HG03097 (cell line): ENCODE results near the gene RTN4RL1.
"Not testable (repeated sequence)": the region's sequence is repeated elsewhere in the genome, so short reads cannot be mapped to it uniquely, and the experiment has no call there.

Experiments used
- ATAC-seq: cut with Tn5 transposase; IDR thresholded peaks from one replicate; pipeline ENCODE4 v1.9.1; 2021; ENCODE audit not compliant: unreplicated experiment, low FRiP score

RTN4RL1 gene

DNA sequence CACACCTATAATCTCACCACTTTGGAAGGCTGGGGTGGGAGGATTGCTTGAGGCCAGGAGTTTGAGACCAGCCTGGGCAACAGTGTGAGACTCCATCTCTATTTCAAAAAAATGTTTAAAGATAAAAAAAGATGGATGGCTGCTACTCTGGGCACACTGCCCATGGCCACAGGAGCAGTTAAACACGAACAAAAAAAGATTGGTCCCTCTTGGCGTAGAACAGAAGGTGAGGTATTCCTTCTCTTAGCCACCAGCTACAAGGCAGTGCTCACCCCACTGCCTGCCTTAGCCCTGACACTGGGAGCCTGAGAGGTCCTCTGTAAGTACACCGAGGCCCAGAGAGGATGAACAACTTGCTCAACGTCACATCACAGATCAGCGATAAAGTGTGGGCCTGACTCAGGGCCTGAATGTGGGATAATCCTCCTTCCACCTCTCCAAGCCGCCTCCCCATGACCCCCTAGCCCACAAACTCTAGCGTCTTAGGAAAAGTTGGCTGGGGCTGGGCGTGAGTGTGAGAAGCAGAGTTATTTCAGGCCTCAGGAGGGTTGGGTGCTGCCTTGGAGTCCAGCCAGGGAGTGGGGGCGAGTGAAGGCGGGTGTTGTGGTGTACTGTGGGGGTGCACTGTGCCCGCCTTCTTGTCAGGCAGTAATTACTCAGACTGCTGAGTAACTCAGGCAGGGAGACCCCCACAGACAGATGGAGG lies 2.5 kb upstream of the RTN4RL1 start:
- ATAC-seq = no peak

DNA sequence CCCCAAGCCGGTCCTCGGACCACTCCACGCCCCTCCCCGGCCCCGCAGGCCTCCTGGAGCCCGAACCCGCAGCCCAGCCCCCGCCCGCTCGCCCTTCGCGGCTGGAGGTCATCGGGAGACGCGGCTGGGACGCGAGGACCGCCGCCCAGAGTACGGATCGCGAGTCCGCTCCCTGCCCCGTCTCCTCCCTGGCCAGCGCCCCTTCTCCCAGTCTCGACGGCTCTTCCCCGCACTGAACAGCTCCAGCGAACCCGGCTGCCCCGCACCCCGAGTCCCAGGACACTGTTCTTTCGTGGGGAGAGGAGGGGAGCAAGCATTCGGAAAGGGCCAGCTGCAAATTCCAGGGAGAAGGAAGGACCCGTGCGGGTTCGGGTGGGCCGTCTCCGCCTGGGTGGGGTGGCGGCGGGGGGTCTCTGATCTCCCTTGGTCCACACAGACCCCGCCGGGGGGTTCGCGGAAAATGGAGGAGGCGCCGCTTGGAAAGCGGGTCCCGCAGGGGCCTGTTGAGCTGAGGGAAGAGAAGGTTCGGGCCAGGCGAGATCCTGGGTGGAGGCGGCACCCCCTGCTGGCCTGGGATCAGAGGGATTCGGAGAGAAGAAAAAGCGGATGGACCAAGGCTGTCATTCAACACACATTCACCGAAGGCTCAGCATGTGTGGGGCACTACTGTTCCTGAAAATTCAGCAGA lies 632 bp upstream of the RTN4RL1 start:
- ATAC-seq = no peak

DNA sequence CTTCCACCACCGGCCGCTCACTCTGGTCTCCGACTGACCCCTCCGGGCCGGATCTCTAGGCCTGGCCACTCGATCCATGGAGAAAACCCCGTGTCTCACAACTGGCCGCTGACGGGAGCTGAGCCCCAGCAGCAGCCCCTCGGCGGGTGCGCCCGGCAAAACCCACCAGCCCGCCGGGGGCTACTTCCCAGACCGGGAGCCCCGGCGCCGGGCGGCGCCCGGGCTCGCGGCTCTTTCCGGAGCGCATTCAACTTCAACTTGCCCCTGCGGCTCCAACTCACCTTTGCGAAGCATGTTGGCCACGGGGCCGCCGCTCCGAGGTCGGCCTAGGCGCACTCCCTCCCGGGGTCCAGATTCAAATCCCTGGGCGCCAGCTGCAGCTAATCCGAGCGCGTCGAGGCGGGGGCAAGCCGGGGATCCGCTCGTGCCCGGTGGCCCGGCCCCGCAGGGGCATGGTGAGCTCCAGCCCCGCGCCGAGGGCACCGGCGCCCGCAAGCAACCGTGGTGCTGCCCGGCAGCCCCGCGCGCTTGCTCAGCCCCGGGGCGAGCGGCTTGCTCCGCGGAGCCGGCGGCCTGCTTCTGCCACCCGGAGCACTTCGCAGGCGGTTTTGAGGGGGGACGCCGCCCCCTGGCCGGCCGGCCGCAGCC lies 438 bp downstream of the RTN4RL1 start:
- no peak for ATAC-seq

DNA sequence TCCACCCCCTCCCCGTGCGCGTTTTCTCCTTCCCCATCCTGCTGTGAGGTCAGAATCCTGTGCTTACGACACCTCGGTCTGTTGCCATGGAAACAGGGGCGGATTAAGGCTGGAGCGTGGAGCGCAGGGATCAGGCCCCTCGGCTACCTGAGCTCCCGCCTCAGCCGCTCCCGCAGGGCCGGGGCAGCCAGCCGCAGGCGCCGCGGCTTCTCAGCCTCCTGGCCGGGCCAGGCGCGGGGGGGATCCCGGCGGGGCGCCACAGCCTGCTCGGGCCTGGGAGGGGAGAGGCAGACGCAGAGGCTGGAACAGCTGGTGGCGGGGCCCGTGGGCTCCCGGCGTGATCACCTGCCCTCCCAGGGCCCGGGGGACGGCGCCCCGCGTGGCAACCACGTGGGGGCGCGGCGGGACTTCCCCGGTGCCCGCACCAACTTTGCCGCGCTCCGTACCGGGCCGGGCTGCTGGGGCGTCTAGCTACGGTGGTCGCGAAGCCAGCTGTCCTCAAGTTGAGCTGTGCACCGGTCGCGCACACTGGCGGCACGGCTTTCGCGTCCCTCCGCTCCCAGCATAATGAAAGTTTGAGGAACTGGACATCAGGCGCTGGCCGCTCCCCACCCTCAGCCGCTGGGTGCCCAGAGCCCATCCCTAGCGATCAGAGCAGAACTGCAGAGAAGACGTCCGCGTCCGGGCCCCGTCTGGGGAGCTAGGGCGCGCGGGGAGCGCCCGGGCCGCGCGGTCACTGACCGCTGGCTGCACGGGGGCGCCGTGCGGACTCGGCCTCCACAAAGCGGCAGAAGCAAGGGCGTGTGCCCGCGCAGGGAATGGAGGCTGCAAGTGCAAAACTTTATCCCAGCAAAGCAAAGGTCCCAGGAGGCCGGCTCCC lies 1.2 kb downstream of the RTN4RL1 start:
- no peak for ATAC-seq

DNA sequence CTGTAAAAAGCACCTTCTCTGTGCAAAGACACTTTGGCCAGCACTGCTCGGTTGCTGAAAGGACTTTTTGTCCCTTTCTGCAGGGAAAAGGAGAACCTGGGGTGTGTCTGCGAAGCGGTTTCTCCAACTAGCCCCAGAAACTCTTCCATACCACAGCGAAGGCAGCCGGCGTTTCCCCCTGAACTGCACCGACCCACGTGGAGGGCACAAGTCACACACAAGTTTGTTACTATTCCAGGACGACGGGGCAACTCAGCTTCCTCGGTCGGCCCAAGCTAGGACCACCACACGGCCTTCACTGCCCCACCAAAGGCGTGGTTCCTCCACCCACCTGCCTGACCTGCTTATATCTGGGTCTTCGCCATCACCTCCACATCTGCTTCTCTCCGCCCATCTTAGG lies 1.9 kb downstream of the RTN4RL1 start:
- no peak for ATAC-seq

DNA sequence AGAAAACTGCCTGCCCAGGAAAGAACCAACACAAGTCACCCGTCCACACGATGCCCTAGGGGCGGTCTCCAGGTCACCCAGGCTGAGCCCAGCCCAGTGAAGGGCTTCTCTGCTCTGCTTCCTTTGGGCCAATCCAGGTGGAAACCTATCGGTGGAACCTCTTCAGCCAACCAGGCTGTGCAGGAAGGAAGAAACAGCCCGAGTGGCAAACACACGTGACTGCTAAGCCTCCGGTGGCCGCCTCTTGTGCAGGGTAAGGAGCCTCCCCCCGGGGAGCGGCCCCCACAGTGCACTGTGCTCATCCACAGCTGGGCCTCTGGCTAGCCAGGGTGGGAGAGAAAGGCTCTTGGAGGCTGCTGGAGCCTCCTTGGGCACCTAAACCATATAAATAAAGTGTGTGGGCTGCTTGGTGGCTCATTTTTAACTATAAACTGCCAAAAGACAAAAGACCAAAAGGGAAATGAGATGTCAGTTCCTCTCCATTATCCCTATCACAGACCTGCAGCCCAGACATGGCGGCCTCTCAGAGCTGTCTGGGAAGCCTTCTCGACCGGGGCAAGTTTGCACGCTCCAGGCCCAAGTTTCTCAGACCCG lies 2.4 kb downstream of the RTN4RL1 start:
- no peak for ATAC-seq

DNA sequence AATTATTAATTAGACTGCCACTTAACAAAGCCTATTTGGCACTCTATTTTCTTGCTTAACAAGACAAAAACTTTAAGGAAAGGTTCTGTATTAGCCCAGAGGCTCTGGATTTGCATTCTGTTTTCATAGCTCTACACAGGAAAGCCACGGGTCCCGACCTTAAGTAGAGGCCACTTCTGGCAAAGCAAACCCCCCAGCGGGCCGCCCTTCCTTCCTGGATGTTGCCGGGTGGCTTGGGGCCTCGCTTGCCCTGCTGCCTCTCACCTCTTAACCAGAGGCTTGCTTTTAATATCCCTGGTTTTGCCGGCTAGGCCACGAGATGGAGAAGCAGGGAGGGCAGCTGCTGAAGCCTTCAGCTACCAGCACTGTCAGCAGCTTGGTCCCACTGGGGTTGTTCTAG lies 4.4 kb downstream of the RTN4RL1 start:
- ATAC-seq = no peak

DNA sequence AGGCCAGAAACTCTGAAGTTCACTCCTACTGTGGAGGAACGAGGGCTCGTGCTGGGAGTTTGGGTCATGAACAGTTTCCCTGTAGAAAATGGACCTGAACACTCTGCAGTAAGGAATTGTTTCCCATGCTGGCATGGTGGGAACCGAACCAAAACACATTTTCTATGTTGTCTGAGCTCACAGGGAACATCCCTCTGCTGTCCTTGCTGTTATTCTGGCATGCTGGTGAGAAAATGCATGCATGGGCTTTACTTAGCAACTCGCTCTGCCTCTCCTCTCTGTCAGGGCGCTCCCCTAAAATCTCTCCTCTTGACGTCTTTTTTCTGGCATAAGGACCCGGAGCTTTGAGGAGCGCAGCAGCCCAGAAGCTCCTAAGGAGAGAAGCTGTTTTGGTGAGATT lies 5.4 kb downstream of the RTN4RL1 start:
- ATAC-seq = no peak

DNA sequence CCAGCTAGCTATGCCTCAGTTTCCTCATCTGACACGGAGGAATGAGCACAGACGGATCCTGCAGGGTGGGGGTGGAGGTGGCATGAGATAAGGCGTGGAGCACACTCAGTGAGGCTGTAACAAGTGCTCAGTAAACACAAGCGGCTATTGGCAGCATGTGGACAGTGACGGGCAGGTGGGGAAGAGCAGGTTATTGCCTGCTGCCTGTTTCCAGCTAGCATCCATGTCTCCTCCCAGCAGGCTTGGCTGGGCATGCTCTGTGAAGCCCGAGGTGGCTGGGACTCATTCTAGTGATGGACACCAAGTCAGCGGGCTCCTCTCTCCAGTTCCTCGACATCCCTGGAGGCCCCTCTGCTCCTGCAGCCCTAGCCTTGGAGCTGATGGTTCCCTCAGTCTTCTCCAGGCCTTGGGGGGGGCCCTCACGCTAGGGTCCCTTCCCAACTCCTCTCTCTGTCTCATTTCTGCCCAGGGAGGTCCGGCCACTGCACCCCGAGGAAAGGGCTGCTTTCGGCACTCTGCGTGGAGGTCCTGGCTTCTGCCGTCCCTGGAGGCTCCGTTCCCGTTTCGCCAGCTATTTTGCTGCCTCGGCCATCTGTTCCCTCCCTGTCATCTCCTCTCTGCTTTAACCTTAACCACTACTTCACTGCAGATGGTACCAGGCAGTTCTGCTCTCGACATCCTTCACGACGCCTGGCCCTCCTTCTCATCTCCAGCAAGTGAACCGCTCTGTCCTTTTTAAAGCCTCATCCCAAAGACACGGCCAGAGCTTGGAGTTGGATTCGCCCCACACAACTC lies 6.2 kb downstream of the RTN4RL1 start:
- no peak for ATAC-seq

DNA sequence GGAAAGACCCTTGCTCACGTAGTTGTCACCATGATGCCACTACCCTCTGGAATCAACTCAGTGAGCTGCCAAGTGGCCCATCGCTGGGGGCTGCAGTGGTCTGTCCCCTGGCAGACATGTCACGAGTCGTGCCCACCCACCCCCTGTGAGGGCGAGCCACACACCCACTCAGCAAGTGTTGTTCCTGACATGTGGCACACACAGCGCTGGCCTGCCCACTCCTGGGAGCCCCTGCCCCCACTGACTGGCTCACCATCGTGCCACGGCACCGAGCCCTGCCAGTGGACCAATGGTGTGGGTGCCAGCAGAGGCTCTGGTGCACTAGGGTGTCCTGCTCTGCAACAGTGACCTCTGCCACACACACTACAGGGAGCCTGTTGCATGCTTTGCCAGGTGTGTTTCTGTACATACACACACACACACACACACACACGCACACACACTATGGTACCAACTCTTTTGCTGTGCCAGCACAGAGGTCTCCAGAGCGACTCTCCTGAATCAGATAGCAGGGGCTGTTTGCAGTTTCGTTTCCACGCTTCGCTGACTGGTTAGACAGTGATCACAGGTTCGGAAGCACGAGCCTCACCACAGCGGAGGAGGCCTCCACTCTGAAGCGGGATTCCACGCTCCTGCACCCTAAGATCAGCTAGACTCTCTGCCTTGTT lies 7.7 kb downstream of the RTN4RL1 start:
- no peak for ATAC-seq

DNA sequence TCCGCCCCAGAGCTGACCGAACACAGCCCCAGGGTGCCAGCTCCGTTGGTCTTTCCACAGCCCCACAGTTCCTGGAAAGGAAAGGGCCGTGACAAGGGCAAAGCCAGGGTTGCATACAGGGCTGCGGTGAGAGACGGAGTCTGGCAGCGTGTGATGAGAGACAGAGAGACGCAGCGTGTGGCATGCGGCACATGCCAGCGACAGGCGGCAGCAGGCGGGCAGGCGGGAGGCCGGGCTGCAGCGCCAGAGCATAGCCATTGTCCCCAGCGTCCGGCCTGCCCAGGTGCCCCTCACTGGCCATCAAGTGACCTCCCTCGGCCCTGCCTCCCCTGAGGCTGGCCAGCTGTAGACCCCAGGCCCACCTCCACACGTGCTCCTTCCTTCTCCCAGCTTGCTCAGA lies 8.6 kb downstream of the RTN4RL1 start:
- ATAC-seq = no peak

DNA sequence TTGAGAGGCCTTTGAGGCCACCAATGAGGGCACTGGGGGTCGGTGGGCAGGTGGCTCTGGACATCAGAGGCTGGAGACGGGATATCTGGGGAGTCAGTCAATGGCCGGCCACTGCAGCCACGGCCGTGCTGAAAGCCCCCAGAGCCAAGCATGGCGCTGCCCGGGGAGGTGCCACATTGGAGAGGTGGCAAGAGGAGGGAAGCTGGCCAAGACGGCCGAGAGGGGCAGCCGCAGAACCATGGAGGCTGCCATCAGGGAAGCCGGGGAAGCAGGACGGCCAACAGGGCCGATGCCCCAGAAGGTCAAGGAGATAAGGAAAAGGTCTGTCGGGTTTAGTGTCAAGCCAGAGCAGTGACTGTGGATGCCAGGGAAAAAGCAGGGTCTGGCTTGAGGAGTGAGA lies 9.8 kb downstream of the RTN4RL1 start:
- ATAC-seq = no peak

DNA sequence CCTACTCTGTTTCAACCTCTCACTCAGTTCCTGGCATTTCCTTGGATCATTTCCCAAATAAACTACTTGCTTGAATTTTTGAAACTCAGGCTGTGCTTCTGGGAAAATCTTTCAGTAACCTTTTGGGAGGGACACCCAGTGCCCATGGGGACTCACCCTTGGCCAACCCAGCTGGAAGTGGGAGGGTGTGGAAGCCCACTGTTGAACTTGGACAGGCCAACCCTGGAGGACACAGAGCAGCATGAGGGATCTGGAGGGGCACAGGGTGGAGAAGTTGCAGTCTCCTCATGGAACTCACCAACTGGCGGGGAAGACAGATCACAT lies 11.2 kb downstream of the RTN4RL1 start:
- no peak for ATAC-seq

DNA sequence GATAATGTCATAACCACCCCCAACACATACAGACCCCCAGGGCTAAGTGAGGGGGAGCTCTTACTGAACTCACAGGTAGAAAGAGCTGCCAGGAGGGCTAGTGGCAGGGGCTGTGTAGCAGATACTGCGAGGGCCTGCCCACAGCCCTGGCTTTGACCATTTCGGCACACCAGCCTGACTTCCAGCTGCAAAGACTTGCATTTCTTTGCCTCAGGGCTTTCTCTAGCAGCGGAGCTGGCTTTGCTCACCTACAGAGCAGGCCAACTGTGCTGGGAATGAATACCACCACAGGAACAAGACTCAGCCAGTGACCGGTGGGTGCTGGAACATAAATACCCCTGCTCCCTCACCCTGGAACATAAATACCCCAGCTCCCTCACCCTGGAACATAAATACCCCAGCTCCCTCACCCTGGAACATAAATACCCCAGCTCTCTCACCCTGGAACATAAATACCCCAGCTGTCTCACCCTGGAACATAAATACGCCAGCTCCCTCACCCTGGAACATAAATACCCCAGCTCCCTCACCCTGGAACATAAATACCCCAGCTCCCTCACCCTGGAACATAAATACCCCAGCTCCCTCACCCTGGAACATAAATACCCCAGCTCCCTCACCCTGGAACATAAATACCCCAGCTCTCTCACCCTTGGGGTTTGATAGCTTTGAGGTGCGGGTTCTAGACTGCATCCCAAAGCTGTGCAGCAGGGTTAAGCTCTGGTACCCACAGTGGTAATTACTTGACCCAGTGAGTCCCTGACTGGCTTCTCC lies 11.7 kb downstream of the RTN4RL1 start:
- not testable (repeated sequence) for ATAC-seq

DNA sequence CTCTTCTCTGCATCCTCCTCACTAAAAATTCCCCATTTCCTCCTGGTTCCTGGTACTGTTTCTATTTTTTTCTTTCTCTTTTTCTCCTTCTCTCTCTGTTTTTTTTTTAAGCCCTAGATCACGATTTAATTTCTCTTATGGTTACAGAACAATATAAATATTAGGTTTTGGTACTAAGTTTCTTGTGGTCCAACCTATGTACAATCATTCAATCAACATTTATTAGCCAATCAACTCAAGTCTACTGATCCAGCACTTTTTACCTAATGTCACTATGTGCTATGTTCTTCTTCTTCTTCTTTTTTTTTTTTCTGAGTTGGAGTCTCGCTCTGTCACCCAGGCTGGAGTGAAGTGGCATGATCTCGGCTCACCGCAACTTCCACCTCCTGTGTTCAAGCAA lies 12.6 kb downstream of the RTN4RL1 start:
- ATAC-seq = no peak

DNA sequence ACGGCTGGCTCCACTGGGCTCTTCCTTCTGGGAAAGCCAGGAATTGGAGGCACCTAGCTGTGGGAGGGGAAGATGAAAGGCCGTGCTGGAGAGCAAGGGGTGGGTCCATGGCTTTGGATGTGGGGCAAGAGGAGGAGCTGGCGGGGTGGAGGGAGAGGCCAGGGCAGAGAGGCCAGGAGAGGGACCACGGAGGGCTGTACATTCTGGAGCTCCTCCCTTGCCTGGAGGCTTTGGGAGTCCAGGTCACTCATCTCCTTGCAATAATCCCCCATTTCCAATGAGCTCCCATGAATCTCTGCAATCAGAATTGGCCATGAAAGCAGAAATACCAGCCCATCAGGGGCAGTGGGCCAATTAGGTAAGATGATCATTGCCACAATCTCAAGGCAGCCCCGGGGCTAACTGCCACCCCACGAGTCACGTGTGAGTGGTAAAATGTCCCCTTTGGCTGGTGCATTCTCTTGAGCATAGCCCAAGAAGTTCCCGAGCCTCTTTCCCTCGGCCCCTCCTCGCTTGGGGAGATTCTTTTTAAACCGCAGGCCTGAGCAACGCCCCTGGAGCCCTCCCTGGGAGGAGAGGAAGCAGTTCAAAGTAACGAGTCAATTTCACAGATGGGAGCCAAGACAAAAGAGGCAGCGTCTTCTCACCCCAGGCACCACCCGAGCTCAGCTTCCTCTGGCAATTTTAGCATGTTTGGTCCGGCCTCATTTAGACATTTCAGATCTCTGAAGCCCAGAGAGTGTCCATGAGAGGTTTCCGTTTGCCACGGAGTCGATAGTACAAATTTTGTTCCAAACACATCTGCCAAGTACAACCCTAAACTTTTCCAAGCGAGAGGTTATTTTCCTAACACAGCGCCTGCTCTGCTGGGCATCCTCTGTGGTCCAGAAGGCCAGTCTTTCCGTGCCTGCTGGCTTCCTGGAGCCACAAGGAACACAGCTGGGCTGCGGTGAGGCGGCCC lies 13.4 kb downstream of the RTN4RL1 start:
- no peak for ATAC-seq

DNA sequence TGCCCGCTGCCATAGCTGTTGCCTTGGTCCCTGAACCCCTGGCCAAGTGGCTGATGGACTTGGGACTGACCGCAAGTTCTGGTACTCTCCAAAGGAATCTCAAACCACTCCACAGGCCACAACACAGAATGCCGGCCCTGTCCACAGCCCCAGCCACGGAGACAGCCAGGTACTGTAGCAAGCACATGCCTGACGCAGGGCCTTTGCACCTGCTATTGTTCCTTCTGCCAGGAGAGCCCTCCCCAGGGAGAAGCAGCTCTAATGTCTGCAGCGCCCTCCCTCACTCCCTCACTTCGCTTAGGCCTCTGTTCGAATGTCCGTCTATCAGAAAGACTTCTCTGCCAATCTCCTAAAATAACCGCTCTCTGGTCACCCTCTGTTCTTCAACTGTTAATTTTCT lies 15.4 kb downstream of the RTN4RL1 start:
- ATAC-seq = no peak
